Measurements from ENCODE around the gene DLG5.

DLG5 gene

GRCh38 chr10:77926566-77927401 is at the start of gene DLG5:
Gene DLG5 (minus strand): TSS chr10:77926755. CDS start chr10:77926520, 235 bp downstream.
- TF ChIP-seq CTCF (conservative IDR thresholded peaks at IDR 0.05): no peak
- peak within 1 kb of the TSS; percentile 80 for H3K27ac ChIP-seq

GRCh38 chr10:77975086-77975666 is 48.6 kb upstream of the DLG5 start:
- 0 out of 2 replicates have a peak overlapping the region, but pooled peaks have one; percentile 2 for H3K27ac ChIP-seq
- TF ChIP-seq CTCF (conservative IDR thresholded peaks at IDR 0.05): no peak

GRCh38 chr10:77974396-77975074 is 48.0 kb upstream of the DLG5 start:
- H3K27ac ChIP-seq: 0 out of 2 replicates have a peak overlapping the region, but pooled peaks have one; percentile 2
- TF ChIP-seq CTCF (conservative IDR thresholded peaks at IDR 0.05): peak; percentile 33

GRCh38 chr10:77973276-77973675 is 46.7 kb upstream of the DLG5 start:
- TF ChIP-seq CTCF (conservative IDR thresholded peaks at IDR 0.05): no peak
- H3K27ac ChIP-seq: no peak overlapping the region

- H3K27ac ChIP-seq: peak overlapping the region; percentile 67
These were observed 45.6 kb upstream of the DLG5 start for GRCh38 chr10:77972148-77972547.

GRCh38 chr10:77971804-77972144 is 45.2 kb upstream of the DLG5 start:
- no peak for TF ChIP-seq CTCF (conservative IDR thresholded peaks at IDR 0.05)
- H3K27ac ChIP-seq: peak overlapping the region; percentile 67

More at GRCh38 chr10:77972148-77972547, 45.6 kb upstream of the DLG5 start:
- TF ChIP-seq CTCF (conservative IDR thresholded peaks at IDR 0.05): no peak
